ENCODE measurements around the gene BTF3. TPM values are rescaled to one million over a fixed set of nuclear protein-coding genes. Genes with fewer than 3 reads are reported as not detected.

The BTF3 gene
- total and polyA plus RNA-seq, 2 experiments from 2014 or later, result 506 to 1,148 TPM

DNA sequence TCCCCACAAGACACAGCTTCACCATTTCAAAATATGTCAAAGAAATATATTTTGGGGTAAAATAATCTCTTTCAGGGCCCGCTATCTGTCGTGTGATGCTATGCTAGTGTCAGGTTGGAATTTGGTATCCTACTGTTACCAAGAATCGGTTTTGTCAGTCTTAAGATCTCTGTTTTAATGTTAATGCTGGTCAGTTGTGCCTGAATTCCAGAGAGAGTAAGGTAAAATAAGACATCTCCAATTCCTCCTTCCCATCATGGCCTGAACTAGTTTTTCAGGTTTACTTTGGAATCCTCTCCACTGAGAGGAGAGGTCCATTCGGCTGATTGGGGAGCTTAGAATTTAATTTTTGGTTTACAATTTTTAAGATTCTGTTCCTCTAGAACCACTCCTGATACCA is 10.4 kb upstream of the BTF3 start:
- Histone ChIP-seq H3F3A (replicated peaks; ENCODE audit: low read depth) (peaks cover 6% of the 10 kb centered on the region; the same call in 1 of the 2 replicates), H3K27ac (ENCODE audit: low read depth) (peak overlapping the region; percentile 95), H3K36me3 (ENCODE audit: insufficient read depth) (no peaks in the 10 kb centered on the region), H3K4me1 (ENCODE audit: insufficient read depth) (peaks cover 23% of the 10 kb centered on the region), H2AFZ (no peak overlapping the region), H3K79me2 (replicated peaks; ENCODE audit: insufficient read depth) (no peaks in the 10 kb centered on the region), H3K27me3 (ENCODE audit: insufficient read depth) (no peaks in the 10 kb centered on the region), H3K9me2 (ENCODE audit: insufficient read depth) (0 out of 2 replicates have a peak, but pooled peaks cover 5% of the 10 kb centered on the region), H4K20me1 (replicated peaks; ENCODE audit: insufficient read depth) (no peaks in the 10 kb centered on the region), H3K4me3 (peak overlapping the region; percentile 6), H3K4me2 (peak overlapping the region; percentile 35)
- TF ChIP-seq CREB1 (CRISPR knock-in tag; IDR thresholded peaks at IDR 0.05; ENCODE audit: low read depth), result no peak
- TF ChIP-seq POLR2AphosphoS5 (IDR thresholded peaks at IDR 0.05; ENCODE audit: low read depth), result no peak
- no peak for TF ChIP-seq ZNF114 (CRISPR knock-in tag; IDR thresholded peaks at IDR 0.05)
- peak; percentile 75; the same call in 1 of the 2 replicates for TF ChIP-seq NANOG (IDR thresholded peaks at IDR 0.05; ENCODE audit: borderline replicate concordance)
- TF ChIP-seq ZNF331 (CRISPR knock-in tag; IDR thresholded peaks at IDR 0.05; ENCODE audit: low read depth), result no peak
- TF ChIP-seq, protein P1, sequence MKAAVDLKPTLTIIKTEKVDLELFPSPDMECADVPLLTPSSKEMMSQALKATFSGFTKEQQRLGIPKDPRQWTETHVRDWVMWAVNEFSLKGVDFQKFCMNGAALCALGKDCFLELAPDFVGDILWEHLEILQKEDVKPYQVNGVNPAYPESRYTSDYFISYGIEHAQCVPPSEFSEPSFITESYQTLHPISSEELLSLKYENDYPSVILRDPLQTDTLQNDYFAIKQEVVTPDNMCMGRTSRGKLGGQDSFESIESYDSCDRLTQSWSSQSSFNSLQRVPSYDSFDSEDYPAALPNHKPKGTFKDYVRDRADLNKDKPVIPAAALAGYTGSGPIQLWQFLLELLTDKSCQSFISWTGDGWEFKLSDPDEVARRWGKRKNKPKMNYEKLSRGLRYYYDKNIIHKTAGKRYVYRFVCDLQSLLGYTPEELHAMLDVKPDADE (IDR thresholded peaks at IDR 0.05), result no peak
- TF ChIP-seq, protein P2, sequence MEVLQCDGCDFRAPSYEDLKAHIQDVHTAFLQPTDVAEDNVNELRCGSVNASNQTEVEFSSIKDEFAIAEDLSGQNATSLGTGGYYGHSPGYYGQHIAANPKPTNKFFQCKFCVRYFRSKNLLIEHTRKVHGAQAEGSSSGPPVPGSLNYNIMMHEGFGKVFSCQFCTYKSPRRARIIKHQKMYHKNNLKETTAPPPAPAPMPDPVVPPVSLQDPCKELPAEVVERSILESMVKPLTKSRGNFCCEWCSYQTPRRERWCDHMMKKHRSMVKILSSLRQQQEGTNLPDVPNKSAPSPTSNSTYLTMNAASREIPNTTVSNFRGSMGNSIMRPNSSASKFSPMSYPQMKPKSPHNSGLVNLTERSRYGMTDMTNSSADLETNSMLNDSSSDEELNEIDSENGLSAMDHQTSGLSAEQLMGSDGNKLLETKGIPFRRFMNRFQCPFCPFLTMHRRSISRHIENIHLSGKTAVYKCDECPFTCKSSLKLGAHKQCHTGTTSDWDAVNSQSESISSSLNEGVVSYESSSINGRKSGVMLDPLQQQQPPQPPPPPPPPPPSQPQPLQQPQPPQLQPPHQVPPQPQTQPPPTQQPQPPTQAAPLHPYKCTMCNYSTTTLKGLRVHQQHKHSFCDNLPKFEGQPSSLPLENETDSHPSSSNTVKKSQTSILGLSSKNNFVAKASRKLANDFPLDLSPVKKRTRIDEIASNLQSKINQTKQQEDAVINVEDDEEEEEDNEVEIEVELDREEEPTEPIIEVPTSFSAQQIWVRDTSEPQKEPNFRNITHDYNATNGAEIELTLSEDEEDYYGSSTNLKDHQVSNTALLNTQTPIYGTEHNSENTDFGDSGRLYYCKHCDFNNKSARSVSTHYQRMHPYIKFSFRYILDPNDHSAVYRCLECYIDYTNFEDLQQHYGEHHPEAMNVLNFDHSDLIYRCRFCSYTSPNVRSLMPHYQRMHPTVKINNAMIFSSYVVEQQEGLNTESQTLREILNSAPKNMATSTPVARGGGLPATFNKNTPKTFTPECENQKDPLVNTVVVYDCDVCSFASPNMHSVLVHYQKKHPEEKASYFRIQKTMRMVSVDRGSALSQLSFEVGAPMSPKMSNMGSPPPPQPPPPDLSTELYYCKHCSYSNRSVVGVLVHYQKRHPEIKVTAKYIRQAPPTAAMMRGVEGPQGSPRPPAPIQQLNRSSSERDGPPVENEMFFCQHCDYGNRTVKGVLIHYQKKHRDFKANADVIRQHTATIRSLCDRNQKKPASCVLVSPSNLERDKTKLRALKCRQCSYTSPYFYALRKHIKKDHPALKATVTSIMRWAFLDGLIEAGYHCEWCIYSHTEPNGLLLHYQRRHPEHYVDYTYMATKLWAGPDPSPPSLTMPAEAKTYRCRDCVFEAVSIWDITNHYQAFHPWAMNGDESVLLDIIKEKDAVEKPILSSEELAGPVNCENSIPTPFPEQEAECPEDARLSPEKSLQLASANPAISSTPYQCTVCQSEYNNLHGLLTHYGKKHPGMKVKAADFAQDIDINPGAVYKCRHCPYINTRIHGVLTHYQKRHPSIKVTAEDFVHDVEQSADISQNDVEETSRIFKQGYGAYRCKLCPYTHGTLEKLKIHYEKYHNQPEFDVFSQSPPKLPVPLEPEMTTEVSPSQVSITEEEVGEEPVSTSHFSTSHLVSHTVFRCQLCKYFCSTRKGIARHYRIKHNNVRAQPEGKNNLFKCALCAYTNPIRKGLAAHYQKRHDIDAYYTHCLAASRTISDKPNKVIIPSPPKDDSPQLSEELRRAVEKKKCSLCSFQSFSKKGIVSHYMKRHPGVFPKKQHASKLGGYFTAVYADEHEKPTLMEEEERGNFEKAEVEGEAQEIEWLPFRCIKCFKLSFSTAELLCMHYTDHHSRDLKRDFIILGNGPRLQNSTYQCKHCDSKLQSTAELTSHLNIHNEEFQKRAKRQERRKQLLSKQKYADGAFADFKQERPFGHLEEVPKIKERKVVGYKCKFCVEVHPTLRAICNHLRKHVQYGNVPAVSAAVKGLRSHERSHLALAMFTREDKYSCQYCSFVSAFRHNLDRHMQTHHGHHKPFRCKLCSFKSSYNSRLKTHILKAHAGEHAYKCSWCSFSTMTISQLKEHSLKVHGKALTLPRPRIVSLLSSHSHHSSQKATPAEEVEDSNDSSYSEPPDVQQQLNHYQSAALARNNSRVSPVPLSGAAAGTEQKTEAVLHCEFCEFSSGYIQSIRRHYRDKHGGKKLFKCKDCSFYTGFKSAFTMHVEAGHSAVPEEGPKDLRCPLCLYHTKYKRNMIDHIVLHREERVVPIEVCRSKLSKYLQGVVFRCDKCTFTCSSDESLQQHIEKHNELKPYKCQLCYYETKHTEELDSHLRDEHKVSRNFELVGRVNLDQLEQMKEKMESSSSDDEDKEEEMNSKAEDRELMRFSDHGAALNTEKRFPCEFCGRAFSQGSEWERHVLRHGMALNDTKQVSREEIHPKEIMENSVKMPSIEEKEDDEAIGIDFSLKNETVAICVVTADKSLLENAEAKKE (CRISPR knock-in tag; IDR thresholded peaks at IDR 0.05), result peak; percentile 58
- TF ChIP-seq, protein P3, sequence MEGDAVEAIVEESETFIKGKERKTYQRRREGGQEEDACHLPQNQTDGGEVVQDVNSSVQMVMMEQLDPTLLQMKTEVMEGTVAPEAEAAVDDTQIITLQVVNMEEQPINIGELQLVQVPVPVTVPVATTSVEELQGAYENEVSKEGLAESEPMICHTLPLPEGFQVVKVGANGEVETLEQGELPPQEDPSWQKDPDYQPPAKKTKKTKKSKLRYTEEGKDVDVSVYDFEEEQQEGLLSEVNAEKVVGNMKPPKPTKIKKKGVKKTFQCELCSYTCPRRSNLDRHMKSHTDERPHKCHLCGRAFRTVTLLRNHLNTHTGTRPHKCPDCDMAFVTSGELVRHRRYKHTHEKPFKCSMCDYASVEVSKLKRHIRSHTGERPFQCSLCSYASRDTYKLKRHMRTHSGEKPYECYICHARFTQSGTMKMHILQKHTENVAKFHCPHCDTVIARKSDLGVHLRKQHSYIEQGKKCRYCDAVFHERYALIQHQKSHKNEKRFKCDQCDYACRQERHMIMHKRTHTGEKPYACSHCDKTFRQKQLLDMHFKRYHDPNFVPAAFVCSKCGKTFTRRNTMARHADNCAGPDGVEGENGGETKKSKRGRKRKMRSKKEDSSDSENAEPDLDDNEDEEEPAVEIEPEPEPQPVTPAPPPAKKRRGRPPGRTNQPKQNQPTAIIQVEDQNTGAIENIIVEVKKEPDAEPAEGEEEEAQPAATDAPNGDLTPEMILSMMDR (conservative IDR thresholded peaks at IDR 0.05; ENCODE audit: low read depth in 2 of 2), result no peak
- TF ChIP-seq EZH2phosphoT487 (IDR thresholded peaks at IDR 0.05; ENCODE audit: unreplicated experiment), result no peak
- no peak for TF ChIP-seq EZH2 (IDR thresholded peaks at IDR 0.05; ENCODE audit: low read depth, unreplicated experiment)
- no peak for TF ChIP-seq STAT1 (IDR thresholded peaks at IDR 0.05; ENCODE audit: unreplicated experiment)
- no peak for TF ChIP-seq JUNB (IDR thresholded peaks at IDR 0.05; ENCODE audit: unreplicated experiment)
- TF ChIP-seq, protein P4, sequence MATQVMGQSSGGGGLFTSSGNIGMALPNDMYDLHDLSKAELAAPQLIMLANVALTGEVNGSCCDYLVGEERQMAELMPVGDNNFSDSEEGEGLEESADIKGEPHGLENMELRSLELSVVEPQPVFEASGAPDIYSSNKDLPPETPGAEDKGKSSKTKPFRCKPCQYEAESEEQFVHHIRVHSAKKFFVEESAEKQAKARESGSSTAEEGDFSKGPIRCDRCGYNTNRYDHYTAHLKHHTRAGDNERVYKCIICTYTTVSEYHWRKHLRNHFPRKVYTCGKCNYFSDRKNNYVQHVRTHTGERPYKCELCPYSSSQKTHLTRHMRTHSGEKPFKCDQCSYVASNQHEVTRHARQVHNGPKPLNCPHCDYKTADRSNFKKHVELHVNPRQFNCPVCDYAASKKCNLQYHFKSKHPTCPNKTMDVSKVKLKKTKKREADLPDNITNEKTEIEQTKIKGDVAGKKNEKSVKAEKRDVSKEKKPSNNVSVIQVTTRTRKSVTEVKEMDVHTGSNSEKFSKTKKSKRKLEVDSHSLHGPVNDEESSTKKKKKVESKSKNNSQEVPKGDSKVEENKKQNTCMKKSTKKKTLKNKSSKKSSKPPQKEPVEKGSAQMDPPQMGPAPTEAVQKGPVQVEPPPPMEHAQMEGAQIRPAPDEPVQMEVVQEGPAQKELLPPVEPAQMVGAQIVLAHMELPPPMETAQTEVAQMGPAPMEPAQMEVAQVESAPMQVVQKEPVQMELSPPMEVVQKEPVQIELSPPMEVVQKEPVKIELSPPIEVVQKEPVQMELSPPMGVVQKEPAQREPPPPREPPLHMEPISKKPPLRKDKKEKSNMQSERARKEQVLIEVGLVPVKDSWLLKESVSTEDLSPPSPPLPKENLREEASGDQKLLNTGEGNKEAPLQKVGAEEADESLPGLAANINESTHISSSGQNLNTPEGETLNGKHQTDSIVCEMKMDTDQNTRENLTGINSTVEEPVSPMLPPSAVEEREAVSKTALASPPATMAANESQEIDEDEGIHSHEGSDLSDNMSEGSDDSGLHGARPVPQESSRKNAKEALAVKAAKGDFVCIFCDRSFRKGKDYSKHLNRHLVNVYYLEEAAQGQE (IDR thresholded peaks at IDR 0.05; ENCODE audit: unreplicated experiment), result no peak
- Mint-ChIP-seq H3K36me3 (ENCODE audit: low read depth) (peaks cover 3% of the 10 kb centered on the region; the same call in 2 of the 3 replicates), H3K4me3 (peak overlapping the region; percentile 56), H3K27ac (peak overlapping the region; percentile 98), H3K9me3 (no peaks in the 10 kb centered on the region; the same call in 2 of the 3 replicates), H3K4me1 (peaks cover 63% of the 10 kb centered on the region), H3K27me3 (ENCODE audit: insufficient read depth, low read depth, poor library complexity) (peaks cover 6% of the 10 kb centered on the region)
- peak; percentile 75 for ATAC-seq
- peak; percentile 88 for DNase-seq (ENCODE audit: low spot score)
